Fibroblast of lung (primary cell): ENCODE data around the gene MALL.
"Not testable (repeated sequence)": the region's sequence is repeated elsewhere in the genome, so short reads cannot be mapped to it uniquely, and the experiment has no call there.

Experiments
- EZH2 ChIP-seq: IDR thresholded peaks from 2 replicates; pipeline ENCODE4 v1.5.1; 2012; ENCODE audit warnings: low read length, control low read depth, mild to moderate bottlenecking; ENCODE audit errors: missing control alignments
- TF ChIP-seq, protein P1 (sequence below), 2 donors: IDR thresholded peaks in 1 of 2; conservative IDR thresholded peaks in 1 of 2; 1 replicate in 1 of 2; 2 replicates in 1 of 2; pipeline ENCODE4 v1.5.1; 2011 to 2012; ENCODE audit warnings: low read length in 2 of 2, control low read depth in 1 of 2, inconsistent platforms in 1 of 2, low read depth in 1 of 2, mild to moderate bottlenecking in 1 of 2

DNA sequence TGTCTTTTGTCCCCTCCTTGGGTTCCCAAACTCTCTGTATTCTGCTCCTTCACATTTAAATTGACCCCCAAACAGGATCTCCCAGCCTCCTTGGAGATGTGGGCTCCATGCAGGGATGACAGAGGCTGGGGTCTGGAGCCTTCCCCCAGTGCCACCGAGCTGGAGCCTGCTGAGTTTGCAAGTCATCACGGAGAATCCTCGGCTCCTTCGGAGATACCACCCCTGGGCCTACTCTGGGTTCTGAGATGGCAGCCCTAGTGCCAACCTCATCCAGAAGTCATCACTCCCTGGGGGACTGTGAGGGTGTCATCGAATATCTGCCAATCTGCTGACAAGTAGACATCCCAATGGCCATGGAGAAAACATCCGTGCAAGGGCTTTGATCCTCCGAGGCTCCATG is 45.8 kb downstream of the MALL start:
- TF ChIP-seq, protein P1, sequence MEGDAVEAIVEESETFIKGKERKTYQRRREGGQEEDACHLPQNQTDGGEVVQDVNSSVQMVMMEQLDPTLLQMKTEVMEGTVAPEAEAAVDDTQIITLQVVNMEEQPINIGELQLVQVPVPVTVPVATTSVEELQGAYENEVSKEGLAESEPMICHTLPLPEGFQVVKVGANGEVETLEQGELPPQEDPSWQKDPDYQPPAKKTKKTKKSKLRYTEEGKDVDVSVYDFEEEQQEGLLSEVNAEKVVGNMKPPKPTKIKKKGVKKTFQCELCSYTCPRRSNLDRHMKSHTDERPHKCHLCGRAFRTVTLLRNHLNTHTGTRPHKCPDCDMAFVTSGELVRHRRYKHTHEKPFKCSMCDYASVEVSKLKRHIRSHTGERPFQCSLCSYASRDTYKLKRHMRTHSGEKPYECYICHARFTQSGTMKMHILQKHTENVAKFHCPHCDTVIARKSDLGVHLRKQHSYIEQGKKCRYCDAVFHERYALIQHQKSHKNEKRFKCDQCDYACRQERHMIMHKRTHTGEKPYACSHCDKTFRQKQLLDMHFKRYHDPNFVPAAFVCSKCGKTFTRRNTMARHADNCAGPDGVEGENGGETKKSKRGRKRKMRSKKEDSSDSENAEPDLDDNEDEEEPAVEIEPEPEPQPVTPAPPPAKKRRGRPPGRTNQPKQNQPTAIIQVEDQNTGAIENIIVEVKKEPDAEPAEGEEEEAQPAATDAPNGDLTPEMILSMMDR (conservative IDR thresholded peaks at IDR 0.05 in 1 of 2, IDR thresholded peaks at IDR 0.05 in 1 of 2; ENCODE audit: low read depth in 1 of 2, low read length in 2 of 2), result not testable (repeated sequence)
- TF ChIP-seq EZH2, result not testable (repeated sequence)
